HG03196 (cell line): ENCODE results near the gene ARFGAP3.
"Not testable (repeated sequence)": the region's sequence is repeated elsewhere in the genome, so short reads cannot be mapped to it uniquely, and the experiment has no call there.

ENCODE experiments used
- ATAC-seq: cut with Tn5 transposase; IDR thresholded peaks from one replicate; pipeline ENCODE4 v1.9.1; 2021; ENCODE audit not compliant: unreplicated experiment

The ARFGAP3 gene

GRCh38 chr22:42799061-42799460, 58.0 kb downstream of the ARFGAP3 start:
- ATAC-seq, result no peak

- no peak for ATAC-seq
Measured at GRCh38 chr22:42797011-42797410, 60.1 kb downstream of the ARFGAP3 start.

GRCh38 chr22:42796081-42796480, 61.0 kb downstream of the ARFGAP3 start:
- no peak for ATAC-seq

- ATAC-seq, result no peak
Measured at GRCh38 chr22:42794551-42795510, 62.2 kb downstream of the ARFGAP3 start.

- no peak for ATAC-seq
Measured at GRCh38 chr22:42793848-42794405, 63.1 kb downstream of the ARFGAP3 start.

GRCh38 chr22:42792909-42793847, 63.9 kb downstream of the ARFGAP3 start:
- no peak for ATAC-seq

GRCh38 chr22:42792453-42792908, 64.6 kb downstream of the ARFGAP3 start:
- ATAC-seq, result no peak

- no peak for ATAC-seq
Measured at GRCh38 chr22:42791721-42792452, 65.2 kb downstream of the ARFGAP3 start.

GRCh38 chr22:42788466-42788865, 68.6 kb downstream of the ARFGAP3 start:
- ATAC-seq, result no peak

GRCh38 chr22:42788021-42788420, 69.1 kb downstream of the ARFGAP3 start:
- ATAC-seq, result no peak

GRCh38 chr22:42787357-42787736, 69.7 kb downstream of the ARFGAP3 start:
- ATAC-seq, result no peak

- no peak for ATAC-seq
Measured at GRCh38 chr22:42786606-42787356, 70.3 kb downstream of the ARFGAP3 start.

- no peak for ATAC-seq
Measured at GRCh38 chr22:42785706-42786499, 71.2 kb downstream of the ARFGAP3 start.

- not testable (repeated sequence) for ATAC-seq
Measured at GRCh38 chr22:42782306-42782705, 74.8 kb downstream of the ARFGAP3 start.

- no peak for ATAC-seq
Measured at GRCh38 chr22:42780070-42780540, 77.0 kb downstream of the ARFGAP3 start.

GRCh38 chr22:42777126-42777525, 79.9 kb downstream of the ARFGAP3 start:
- ATAC-seq, result no peak

- no peak for ATAC-seq
Measured at GRCh38 chr22:42773167-42773566, 83.9 kb downstream of the ARFGAP3 start.

GRCh38 chr22:42772647-42773046, 84.4 kb downstream of the ARFGAP3 start:
- ATAC-seq, result no peak
